SHP77 treated with DMSO at 0.1 percent for 48 hours (cell line): Measurements from ENCODE around the gene KLHL22.
"Not testable (repeated sequence)": the region's sequence is repeated elsewhere in the genome, so short reads cannot be mapped to it uniquely, and the experiment has no call there.

ENCODE experiments used
- DNase-seq: peaks from one replicate; lab custom pipeline; 2025; lab: John Stamatoyannopoulos, UW

KLHL22 gene

DNA sequence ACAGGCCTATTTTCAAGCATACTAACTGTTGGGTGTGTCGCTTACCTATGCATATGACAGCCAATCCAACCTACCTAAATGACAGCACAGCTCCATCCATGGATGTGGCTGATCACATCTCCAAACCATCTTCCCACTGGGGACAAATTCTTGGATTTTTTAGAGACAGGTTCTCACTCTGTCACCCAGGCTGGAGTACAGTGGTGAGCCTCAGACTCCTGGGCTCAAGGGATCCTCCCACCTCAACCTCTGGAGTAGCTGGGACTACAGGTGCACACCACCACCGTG lies 76.0 kb downstream of the KLHL22 start:
- DNase-seq, result no peak

- peak; percentile 51 for DNase-seq
Observed at GRCh38 chr22:20418211-20418788, 77.3 kb downstream of the KLHL22 start.

DNA sequence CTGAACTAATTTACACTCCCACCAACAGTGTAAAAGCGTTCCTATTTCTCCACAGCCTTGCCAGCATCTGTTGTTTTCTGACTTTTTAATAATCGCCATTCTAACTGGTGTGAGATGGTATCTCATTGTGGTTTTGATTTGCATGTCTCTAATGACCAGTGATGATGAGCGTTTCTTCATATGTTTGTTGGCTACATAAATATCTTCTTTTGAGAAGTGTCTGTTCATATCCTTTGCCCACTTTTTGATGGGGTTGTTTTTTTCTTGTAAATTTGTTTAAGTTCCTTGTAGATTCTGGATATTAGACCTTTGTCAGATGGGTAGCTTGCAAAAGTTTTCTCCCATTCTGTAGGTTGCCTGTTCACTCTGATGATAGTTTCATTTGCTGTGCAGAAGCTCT lies 79.9 kb downstream of the KLHL22 start:
- not testable (repeated sequence) for DNase-seq

GRCh38 chr22:20415241-20415640 lies 80.4 kb downstream of the KLHL22 start:
- DNase-seq, result not testable (repeated sequence)

GRCh38 chr22:20414450-20414849 lies 81.1 kb downstream of the KLHL22 start:
- no peak for DNase-seq

DNA sequence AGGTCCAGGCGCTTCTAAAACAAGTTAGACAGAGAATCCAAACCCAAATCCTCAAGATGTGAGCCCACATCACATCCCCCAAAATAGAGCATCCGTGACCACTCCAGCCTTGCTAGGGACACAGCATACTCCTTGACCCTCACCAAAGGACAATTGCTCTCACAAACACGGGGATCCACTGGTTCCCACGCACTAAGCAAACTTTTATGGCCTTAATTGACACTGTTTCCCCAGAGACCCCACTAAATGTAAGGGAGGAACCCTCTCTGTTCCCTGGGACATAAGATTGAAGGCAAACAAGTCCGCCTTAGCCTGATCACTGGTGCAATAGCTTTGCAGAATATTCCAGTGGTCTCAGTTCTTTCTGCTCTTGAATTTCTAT lies 81.5 kb downstream of the KLHL22 start:
- DNase-seq, result no peak

- DNase-seq, result no peak
Observed at GRCh38 chr22:20413217-20414058, 82.2 kb downstream of the KLHL22 start.

GRCh38 chr22:20412474-20413216 lies 83.0 kb downstream of the KLHL22 start:
- DNase-seq, result no peak

DNA sequence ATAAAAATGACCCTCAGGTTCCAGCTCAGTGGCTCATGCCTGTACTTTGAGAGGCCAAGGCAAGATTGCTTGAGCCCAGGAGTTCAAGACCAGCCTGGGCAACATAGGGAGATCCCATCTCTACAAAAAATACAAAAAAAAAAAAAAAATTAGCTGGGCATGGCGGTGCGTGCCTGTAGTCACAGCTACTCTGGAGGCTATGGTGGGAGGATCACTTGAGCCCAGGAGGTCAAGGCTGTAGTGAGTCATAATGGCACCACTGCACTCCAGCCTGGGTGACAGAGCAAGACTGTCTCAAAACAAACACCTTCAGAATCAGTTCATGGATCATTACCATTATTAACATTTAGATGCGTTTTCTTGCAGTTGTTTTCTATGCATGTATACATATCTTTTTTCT lies 86.2 kb downstream of the KLHL22 start:
- not testable (repeated sequence) for DNase-seq

- no peak for DNase-seq
Observed at GRCh38 chr22:20408891-20409290, 86.7 kb downstream of the KLHL22 start.

DNA sequence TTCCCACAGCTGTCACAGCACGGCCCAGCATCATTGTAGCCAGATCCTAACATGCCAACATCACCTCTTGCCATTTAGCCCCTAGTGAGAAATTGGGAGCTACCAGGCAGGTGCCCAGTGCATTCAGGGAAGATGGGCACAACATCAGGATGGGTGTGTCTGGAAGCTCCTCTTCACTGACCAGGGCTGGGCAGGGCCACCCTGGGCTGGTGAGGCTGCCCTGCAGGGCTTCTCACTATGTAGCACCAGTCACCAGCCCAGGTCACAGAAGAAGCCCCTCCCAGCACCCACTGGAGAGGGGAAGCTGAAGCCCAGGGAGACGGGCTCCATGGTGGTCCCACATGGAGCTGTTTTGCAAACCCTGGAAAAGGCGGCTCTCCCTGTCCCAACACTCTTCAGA lies 87.8 kb downstream of the KLHL22 start:
- no peak for DNase-seq

- DNase-seq, result no peak
Observed at GRCh38 chr22:20406686-20407408, 88.7 kb downstream of the KLHL22 start.

- no peak for DNase-seq
Observed at GRCh38 chr22:20405931-20406685, 89.5 kb downstream of the KLHL22 start.

DNA sequence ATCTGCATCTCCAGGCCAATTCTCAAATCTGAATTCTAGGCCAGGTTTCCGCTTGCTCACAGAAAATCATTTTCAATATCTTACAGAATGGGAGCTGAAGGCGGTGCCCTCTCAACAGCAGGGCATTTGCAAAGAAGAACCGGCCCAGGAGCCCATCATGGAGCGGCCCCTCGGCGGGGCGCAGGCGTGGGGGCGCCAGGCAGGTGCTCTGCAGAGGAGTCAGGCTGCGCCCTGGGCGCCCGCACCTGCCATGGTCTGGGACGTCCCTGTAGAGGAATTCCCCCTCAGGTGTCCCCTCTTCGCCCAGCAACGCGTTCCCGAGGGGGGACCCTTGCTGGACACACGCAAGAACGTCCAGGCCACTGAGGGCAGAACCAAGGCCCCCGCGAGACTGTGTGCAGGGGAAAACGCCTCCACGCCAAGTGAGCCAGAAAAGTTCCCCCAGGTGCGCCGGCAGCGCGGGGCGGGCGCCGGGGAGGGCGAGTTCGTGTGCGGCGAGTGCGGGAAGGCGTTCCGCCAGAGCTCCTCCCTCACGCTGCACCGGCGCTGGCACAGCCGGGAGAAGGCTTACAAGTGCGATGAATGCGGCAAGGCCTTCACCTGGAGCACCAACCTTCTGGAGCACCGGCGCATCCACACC lies 90.2 kb downstream of the KLHL22 start:
- DNase-seq, result no peak

DNA sequence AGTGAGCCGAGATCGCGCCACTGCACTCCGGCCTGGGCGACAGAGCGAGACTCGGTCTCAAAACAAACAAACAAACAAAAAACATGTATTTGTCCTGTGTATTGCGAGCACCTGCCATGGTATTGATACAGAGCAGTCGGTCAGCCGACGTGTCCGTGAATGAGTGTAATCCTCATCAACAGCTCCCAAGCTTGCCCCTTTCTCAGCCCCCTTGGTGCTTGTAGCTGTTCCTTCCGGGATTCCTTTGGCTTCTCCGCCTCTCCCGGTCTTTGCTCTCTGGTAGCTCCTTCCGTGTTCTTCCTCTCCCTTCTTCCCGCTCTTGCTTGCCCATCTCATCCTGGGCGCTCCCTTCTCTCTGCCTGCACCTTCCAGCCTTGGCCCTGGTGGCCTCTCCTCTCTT lies 90.7 kb downstream of the KLHL22 start:
- DNase-seq, result no peak

GRCh38 chr22:20403779-20404140 lies 91.8 kb downstream of the KLHL22 start:
- no peak for DNase-seq

DNA sequence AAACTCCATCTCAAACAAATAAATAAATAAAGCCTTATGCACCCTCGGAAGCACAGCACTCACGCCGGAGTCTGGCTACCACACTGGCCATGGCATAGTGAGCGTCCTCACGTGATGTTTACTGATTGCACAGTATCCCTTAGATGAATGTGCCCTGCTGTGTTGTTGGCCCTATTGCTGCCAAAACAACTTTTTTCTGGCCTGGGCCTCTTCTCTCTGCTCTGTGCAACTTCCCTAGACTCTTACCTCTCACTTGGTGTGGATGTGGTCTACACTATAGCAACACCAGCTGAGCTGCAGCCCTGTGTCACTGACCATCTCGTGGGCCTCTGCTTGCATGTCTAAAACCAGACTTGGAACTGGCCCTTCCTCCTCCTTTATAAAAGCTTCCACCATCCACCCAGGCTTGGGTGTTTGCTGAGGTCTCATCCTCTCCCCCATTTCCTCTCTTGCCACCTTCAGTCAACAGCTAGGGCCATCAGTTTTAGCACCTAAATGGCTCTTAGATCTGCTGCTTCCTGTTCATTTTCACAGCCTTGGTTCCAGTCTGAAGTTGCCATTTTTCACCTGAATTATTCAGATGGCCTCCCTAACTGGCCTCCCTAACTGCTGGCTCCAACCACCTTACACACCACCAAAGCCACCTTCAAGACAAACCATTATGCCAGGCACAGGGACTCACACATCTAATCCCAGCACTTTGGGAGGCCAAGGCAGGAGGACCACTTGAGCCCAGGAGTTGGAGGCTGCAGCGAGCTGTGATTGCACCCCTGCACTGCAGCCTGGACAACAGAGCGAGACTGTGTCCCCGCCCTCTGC lies 92.4 kb downstream of the KLHL22 start:
- DNase-seq, result no peak

GRCh38 chr22:20401376-20402014 lies 94.1 kb downstream of the KLHL22 start:
- DNase-seq, result no peak

- DNase-seq, result no peak
Observed at GRCh38 chr22:20400606-20401375, 94.8 kb downstream of the KLHL22 start.
